Osteocyte (in vitro differentiated cells): ENCODE data around the gene KCNJ16. TPM values are rescaled to one million over a fixed set of nuclear protein-coding genes. Genes with fewer than 3 reads are reported as not detected.
A peak's percentile ranks its signal among the peaks of the same experiment; 100 is the strongest.

ENCODE experiments used
- DNase-seq: peaks from one replicate; pipeline ENCODE4 v3.0.0; 2021; ENCODE audit warnings: mixed read lengths; ENCODE audit not compliant: unreplicated experiment; ENCODE audit errors: extremely low spot score
- H3K27ac Mint-ChIP-seq: one replicate; pipeline ENCODE4 v1.8.0; 2021; ENCODE audit warnings: mild to moderate bottlenecking, mixed read lengths; ENCODE audit not compliant: unreplicated experiment
- H3K27me3 Mint-ChIP-seq: one replicate; pipeline ENCODE4 v1.8.0; 2021; ENCODE audit warnings: mixed read lengths; ENCODE audit not compliant: unreplicated experiment
- H3K36me3 Mint-ChIP-seq: one replicate; pipeline ENCODE4 v1.8.0; 2021; ENCODE audit warnings: mixed read lengths; ENCODE audit not compliant: unreplicated experiment
- H3K4me1 Mint-ChIP-seq: one replicate; pipeline ENCODE4 v1.8.0; 2021; ENCODE audit warnings: mixed read lengths; ENCODE audit not compliant: unreplicated experiment
- H3K4me3 Mint-ChIP-seq: one replicate; pipeline ENCODE4 v1.8.0; 2021; ENCODE audit warnings: mild to moderate bottlenecking, moderate library complexity, mixed read lengths; ENCODE audit not compliant: unreplicated experiment
- H3K9me3 Mint-ChIP-seq: one replicate; pipeline ENCODE4 v1.8.0; 2021; ENCODE audit warnings: mixed read lengths; ENCODE audit not compliant: unreplicated experiment
- total RNA-seq: library from RNA; stranded (reverse); gene quantifications from 2 replicates; pipeline ENCODE4 v1.2.1, GENCODE V29; 2021
- TF ChIP-seq, protein P1 (sequence below): fragments of 200-600 bp; sonication (generic); IDR thresholded peaks from 2 replicates; pipeline ENCODE4 v1.5.0; 2021; ENCODE audit warnings: antibody characterized with exemption, mild to moderate bottlenecking, moderate library complexity

KCNJ16 gene
- total RNA-seq, 1 donor from 2014 or later, result not detected

DNA sequence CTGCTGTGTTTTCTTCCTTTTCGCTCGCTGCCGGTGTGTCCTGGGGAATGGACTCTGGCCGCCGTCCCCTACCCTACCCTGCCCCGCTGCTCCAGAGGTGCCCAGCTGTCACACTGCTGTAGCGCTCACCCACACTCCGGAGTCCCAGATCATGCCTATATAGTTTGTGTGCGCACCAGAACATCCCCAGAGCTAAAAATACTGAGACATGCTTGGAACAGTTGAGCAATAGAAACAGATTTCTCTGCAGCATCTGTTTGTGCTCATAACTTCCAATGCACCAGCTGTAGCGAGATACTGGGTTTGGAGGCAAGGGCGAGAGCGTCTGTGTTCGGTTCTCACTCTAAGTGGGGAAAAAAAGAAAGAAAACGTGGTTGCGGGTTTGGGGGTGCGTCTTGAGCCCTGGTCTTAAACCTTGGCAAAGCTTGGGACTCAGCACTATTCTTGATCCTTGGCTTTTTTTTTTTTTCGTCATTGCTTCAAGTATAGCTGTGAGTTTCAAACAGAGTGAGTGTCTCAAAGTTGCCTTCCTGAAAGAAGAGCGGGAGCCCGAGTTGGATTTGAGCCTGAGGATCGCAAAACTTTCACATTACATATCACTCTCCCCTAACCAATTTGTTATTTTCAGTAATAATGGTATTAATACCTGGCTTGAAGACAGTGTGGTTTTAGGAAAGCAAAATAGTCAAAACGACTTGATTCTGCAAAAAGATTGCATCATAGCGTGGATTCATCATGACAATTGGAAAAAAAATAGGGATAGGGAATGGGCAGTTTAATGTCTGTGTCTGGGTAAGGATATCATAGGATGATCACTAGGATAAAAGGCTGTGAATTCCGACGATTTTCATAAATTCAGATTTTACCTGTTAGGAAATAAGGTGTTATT lies 94.9 kb downstream of the KCNJ16 start:
- Mint-ChIP-seq H3K36me3 (no peaks in the 10 kb centered on the region), H3K4me1 (peaks cover 28% of the 10 kb centered on the region), H3K27me3 (peaks cover 60% of the 10 kb centered on the region), H3K9me3 (no peaks in the 10 kb centered on the region), H3K27ac (no peak overlapping the region), H3K4me3 (peak overlapping the region; percentile 69)
- no peak for DNase-seq
- TF ChIP-seq, protein P1, sequence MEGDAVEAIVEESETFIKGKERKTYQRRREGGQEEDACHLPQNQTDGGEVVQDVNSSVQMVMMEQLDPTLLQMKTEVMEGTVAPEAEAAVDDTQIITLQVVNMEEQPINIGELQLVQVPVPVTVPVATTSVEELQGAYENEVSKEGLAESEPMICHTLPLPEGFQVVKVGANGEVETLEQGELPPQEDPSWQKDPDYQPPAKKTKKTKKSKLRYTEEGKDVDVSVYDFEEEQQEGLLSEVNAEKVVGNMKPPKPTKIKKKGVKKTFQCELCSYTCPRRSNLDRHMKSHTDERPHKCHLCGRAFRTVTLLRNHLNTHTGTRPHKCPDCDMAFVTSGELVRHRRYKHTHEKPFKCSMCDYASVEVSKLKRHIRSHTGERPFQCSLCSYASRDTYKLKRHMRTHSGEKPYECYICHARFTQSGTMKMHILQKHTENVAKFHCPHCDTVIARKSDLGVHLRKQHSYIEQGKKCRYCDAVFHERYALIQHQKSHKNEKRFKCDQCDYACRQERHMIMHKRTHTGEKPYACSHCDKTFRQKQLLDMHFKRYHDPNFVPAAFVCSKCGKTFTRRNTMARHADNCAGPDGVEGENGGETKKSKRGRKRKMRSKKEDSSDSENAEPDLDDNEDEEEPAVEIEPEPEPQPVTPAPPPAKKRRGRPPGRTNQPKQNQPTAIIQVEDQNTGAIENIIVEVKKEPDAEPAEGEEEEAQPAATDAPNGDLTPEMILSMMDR, result no peak

DNA sequence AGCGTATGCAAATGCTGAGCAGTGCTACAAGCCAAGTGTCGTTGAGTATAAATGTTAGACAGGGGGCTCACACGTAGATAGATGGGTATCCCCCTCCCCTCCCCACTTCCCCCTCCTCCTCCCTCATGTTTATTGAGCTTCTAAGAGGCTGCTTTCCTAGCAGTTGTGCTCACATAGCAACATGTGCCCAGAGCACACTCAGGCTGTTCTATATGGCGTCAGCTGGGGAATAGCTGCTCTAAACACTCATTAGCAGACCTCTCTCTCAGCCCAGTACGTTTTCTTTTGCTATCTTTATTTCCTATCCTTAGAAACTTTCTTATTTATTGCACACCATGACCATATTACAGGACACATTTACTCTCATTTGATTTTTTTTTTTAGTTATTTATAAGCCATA lies 96.1 kb downstream of the KCNJ16 start:
- H3K36me3 Mint-ChIP-seq, result no peaks in the 10 kb centered on the region
- H3K27ac Mint-ChIP-seq, result no peak overlapping the region
- peaks cover 28% of the 10 kb centered on the region for H3K4me1 Mint-ChIP-seq
- no peaks in the 10 kb centered on the region for H3K9me3 Mint-ChIP-seq
- H3K4me3 Mint-ChIP-seq, result no peak overlapping the region
- TF ChIP-seq, protein P1, result no peak
- no peak for DNase-seq
- peaks cover 58% of the 10 kb centered on the region for H3K27me3 Mint-ChIP-seq

GRCh38 chr17:70172449-70172848 lies 97.4 kb downstream of the KCNJ16 start:
- TF ChIP-seq, protein P1, result no peak
- no peak for DNase-seq

GRCh38 chr17:70172923-70173322 lies 97.9 kb downstream of the KCNJ16 start:
- no peaks in the 10 kb centered on the region for H3K9me3 Mint-ChIP-seq
- H3K36me3 Mint-ChIP-seq, result no peaks in the 10 kb centered on the region
- H3K27me3 Mint-ChIP-seq, result peaks cover 46% of the 10 kb centered on the region
- no peak overlapping the region for H3K4me3 Mint-ChIP-seq
- H3K4me1 Mint-ChIP-seq, result peaks cover 24% of the 10 kb centered on the region
- DNase-seq, result no peak
- no peak overlapping the region for H3K27ac Mint-ChIP-seq
- TF ChIP-seq, protein P1, result no peak

More at GRCh38 chr17:70172449-70172848, 97.4 kb downstream of the KCNJ16 start:
- H3K4me1 Mint-ChIP-seq, result peaks cover 28% of the 10 kb centered on the region
- no peaks in the 10 kb centered on the region for H3K36me3 Mint-ChIP-seq
- no peak overlapping the region for H3K27ac Mint-ChIP-seq
- peaks cover 50% of the 10 kb centered on the region for H3K27me3 Mint-ChIP-seq
- H3K4me3 Mint-ChIP-seq, result no peak overlapping the region
- H3K9me3 Mint-ChIP-seq, result no peaks in the 10 kb centered on the region

GRCh38 chr17:70173681-70174080 lies 98.7 kb downstream of the KCNJ16 start:
- H3K4me1 Mint-ChIP-seq, result peaks cover 17% of the 10 kb centered on the region
- H3K27ac Mint-ChIP-seq, result no peak overlapping the region
- no peaks in the 10 kb centered on the region for H3K36me3 Mint-ChIP-seq
- no peak for DNase-seq
- H3K4me3 Mint-ChIP-seq, result no peak overlapping the region
- peaks cover 45% of the 10 kb centered on the region for H3K27me3 Mint-ChIP-seq
- TF ChIP-seq, protein P1, result no peak
- H3K9me3 Mint-ChIP-seq, result no peaks in the 10 kb centered on the region
